Sciatic nerve (tissue), 2 donors: ENCODE results near the gene CNPY2. TPM values are rescaled to one million over a fixed set of nuclear protein-coding genes. Genes with fewer than 3 reads are reported as not detected.
A peak's percentile ranks its signal among the peaks of the same experiment; 100 is the strongest.
"Not testable (repeated sequence)": the region's sequence is repeated elsewhere in the genome, so short reads cannot be mapped to it uniquely, and the experiment has no call there.

Experiments
- ATAC-seq: fragments of 200-7000 bp; cut with Tn5 transposase; one replicate; pipeline ENCODE4 v1.9.1; 2020; ENCODE audit warnings: mild to moderate bottlenecking, moderate library complexity
- DNase-seq: peaks from one replicate; pipeline ENCODE4 v3.0.0-alpha.2; 2020; ENCODE audit warnings: low spot score
- intact Hi-C: fragments of 100-400 bp; cut with DNase I; formaldehyde crosslinking; loops from one replicate; pipeline ENCODE4 v1.14.2; 2022
- total RNA-seq: library from RNA; stranded (reverse); fragmentation: NEBNext Ultra II Directional; extraction: Animal tissue kit (Norgen Biotek cat#: 25700); gene quantifications from one replicate; pipeline ENCODE4 v1.2.1, GENCODE V29; 2021
- donor health status: DM: no; HTN: no; CAD: no.
- donor health status: DM: no; HTN: no; CAD: no.

CNPY2 gene
- total RNA-seq, 1 donor from 2014 or later: 87.3 TPM

GRCh38 chr12:56304276-56304675, 11.5 kb downstream of the CNPY2 start:
- ATAC-seq: no peak
- no peak for DNase-seq
- intact Hi-C loops: no loop called here

- DNase-seq: no peak
- ATAC-seq: peak; percentile 41
Observed at GRCh38 chr12:56300644-56301464, 14.9 kb downstream of the CNPY2 start.

GRCh38 chr12:56299853-56300643, 15.7 kb downstream of the CNPY2 start, which contains the start of gene CS:
TSS of gene CS (minus strand) at chr12:56300330. CDS start at chr12:56300201, 129 bp downstream.
- intact Hi-C loops: no loop called here
- ATAC-seq (peak; percentile 99), DNase-seq (peak; percentile 99)

More at GRCh38 chr12:56300644-56301464, 14.9 kb downstream of the CNPY2 start:
- intact Hi-C loops: no loop called here

- peak; percentile 14 for ATAC-seq
- intact Hi-C loops: no loop called here
- DNase-seq: no peak
Observed at GRCh38 chr12:56299308-56299852, 16.4 kb downstream of the CNPY2 start.

- no peak for DNase-seq
- intact Hi-C loops: no loop called here
- ATAC-seq: no peak
Observed at GRCh38 chr12:56298828-56299227, 17.0 kb downstream of the CNPY2 start.

GRCh38 chr12:56297400-56297799, 18.4 kb downstream of the CNPY2 start:
- no peak for DNase-seq
- ATAC-seq: no peak
- intact Hi-C loops: no loop called here

- intact Hi-C loops: no loop called here
- no peak for DNase-seq
- ATAC-seq: no peak
Observed at GRCh38 chr12:56296295-56296694, 19.5 kb downstream of the CNPY2 start.

- intact Hi-C loops: no loop called here
- no peak for DNase-seq
- no peak for ATAC-seq
Observed at GRCh38 chr12:56293795-56294194, 22.0 kb downstream of the CNPY2 start.

- DNase-seq: no peak
- no peak for ATAC-seq
- intact Hi-C loops: no loop called here
Observed at GRCh38 chr12:56288705-56289387, 26.9 kb downstream of the CNPY2 start.

GRCh38 chr12:56286044-56286830, 29.6 kb downstream of the CNPY2 start:
- DNase-seq: no peak
- intact Hi-C loops: no loop called here
- ATAC-seq: peak; percentile 68

- ATAC-seq, DNase-seq, intact Hi-C loops: not testable (repeated sequence)
Observed at GRCh38 chr12:56284263-56284662, 31.5 kb downstream of the CNPY2 start.

- ATAC-seq: no peak
- intact Hi-C loops: no loop called here
- no peak for DNase-seq
Observed at GRCh38 chr12:56282579-56282978, 33.2 kb downstream of the CNPY2 start.

GRCh38 chr12:56282030-56282429, 33.8 kb downstream of the CNPY2 start:
- intact Hi-C loops: no loop called here
- no peak for ATAC-seq

GRCh38 chr12:56280849-56281248, 34.9 kb downstream of the CNPY2 start:
- intact Hi-C loops: no loop called here
- ATAC-seq (no peak), DNase-seq (no peak)

More at GRCh38 chr12:56282030-56282429, 33.8 kb downstream of the CNPY2 start:
- DNase-seq: no peak

- ATAC-seq (no peak), DNase-seq (no peak)
- intact Hi-C loops: no loop called here
Observed at GRCh38 chr12:56278905-56279304, 36.9 kb downstream of the CNPY2 start.

- DNase-seq (no peak), ATAC-seq (no peak)
- intact Hi-C loops: no loop called here
Observed at GRCh38 chr12:56274299-56274698, 41.5 kb downstream of the CNPY2 start.

- DNase-seq, ATAC-seq, intact Hi-C loops: not testable (repeated sequence)
Observed at GRCh38 chr12:56272468-56272867, 43.3 kb downstream of the CNPY2 start.

GRCh38 chr12:56271031-56271430, 44.8 kb downstream of the CNPY2 start:
- DNase-seq: no peak
- intact Hi-C loops: no loop called here
- ATAC-seq: no peak
